Measurements from ENCODE around the gene UBTD1.

DNA sequence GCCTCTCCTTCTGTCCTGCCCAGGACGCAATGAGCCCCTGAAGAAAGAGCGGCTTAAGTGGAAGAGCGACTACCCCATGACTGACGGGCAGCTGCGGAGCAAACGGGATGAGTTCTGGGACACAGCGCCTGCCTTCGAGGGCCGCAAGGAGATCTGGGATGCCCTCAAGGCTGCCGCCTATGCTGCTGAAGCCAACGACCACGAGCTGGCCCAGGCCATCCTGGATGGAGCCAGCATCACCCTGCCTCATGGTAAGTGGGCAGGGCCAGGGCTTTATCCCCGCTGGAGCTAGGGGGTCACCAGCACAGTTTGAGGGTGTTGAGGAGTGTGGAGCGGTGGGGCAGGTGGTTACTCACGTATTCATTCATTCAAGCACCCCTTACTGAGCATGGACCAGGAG lies 69.2 kb downstream of the UBTD1 start:
- TF ChIP-seq POLR2A (IDR thresholded peaks at IDR 0.05) (no peak), POLR2AphosphoS5 (IDR thresholded peaks at IDR 0.05) (no peak)
- TF ChIP-seq, protein P1, sequence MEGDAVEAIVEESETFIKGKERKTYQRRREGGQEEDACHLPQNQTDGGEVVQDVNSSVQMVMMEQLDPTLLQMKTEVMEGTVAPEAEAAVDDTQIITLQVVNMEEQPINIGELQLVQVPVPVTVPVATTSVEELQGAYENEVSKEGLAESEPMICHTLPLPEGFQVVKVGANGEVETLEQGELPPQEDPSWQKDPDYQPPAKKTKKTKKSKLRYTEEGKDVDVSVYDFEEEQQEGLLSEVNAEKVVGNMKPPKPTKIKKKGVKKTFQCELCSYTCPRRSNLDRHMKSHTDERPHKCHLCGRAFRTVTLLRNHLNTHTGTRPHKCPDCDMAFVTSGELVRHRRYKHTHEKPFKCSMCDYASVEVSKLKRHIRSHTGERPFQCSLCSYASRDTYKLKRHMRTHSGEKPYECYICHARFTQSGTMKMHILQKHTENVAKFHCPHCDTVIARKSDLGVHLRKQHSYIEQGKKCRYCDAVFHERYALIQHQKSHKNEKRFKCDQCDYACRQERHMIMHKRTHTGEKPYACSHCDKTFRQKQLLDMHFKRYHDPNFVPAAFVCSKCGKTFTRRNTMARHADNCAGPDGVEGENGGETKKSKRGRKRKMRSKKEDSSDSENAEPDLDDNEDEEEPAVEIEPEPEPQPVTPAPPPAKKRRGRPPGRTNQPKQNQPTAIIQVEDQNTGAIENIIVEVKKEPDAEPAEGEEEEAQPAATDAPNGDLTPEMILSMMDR (IDR thresholded peaks at IDR 0.05): no peak
